HK-2 (cell line): Measurements from ENCODE around the gene DPF3.

Experiments used
- DNase-seq: peaks from one replicate; pipeline ENCODE4 v3.0.0-alpha.2; 2018; ENCODE audit not compliant: unreplicated experiment

The DPF3 gene

DNA sequence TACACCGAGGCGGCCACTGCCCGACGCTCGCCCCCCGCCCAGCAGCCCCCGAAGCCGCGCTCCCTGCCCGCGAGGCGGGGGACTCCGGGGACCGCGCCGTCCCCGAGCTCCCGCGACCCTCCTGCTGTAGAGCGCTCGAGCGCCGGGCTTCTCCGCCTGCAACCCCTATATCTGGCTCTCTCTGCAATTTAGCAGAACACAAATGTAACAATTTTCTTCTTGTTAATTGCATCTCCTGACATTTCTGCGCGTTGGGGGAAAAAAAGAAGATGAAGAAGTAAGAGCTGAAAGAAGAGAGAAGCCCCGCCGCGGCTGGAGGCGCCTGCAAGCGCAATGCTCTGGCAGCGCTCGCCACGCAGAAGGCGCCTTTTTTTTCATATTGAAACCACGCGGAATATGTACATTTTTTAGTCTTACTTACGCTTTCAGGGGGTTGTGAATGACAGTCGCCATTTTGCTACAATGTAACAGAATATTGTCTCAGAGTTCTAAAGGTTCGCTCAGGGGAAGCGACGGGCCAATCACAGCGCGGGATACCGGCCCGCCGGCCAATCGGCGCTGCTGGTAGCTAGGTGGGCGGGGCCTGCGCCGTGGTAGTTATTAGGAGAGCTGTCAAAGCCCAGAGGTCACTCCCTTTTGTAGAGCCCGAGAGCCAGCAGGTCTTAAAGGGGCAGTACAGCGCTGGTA is at the start of gene DPF3:
Gene DPF3 (minus strand): TSS at position 466 of the 687 bp plus-strand sequence. CDS start 13 bp downstream, at position 453.
- peak; percentile 91 for DNase-seq

DNA sequence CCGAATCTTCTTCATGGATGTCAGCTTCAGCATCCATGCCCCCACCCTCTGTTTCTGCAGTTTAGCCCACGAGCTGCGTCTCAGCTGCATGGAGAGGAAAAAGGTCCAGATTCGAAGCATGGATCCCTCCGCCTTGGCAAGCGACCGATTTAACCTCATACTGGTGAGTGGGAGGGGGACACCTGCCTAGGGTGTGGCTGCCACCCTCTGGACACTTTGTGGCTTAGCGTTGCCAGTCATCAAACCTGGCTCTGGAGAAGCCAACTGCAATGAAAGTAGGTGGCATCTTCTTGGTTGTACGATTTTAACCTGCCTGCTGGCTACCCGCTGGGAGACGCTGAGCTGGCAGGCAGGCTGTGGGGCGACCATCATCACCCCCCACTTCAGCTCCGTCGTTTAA is 49.0 kb upstream of the DPF3 start:
- DNase-seq = no peak

DNA sequence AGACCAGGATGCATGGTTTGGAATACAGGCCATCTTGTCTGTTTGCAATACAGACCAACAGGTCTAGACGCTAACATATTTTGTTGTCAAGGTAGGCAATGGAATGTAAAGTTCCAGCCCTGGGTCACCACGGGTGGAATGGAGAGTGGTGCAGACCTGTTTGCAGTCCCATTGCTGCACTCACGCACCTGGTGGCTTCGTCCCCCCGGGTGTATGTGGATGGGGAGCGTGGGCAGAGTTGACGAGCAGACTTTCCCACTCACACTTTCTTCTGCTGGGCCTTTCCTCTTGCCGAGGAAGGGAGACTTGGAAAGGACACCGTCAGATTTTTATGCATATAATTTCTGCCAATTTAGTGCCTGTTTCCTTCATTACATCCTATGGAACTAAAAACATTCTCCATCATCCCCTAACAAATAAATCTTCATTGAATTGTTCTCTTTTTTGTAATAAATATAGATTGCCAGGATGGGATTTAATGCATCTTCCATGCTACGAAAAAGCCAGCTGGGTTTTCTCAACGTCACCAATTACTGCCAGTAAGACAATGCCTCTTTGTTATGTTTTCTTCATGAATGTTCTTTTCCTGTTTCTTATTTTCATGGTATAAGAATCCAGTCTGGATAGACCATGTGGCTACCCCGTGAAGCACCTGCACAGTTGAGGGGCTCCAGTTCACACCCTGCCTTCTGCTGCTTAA is 47.5 kb upstream of the DPF3 start:
- DNase-seq = no peak

DNA sequence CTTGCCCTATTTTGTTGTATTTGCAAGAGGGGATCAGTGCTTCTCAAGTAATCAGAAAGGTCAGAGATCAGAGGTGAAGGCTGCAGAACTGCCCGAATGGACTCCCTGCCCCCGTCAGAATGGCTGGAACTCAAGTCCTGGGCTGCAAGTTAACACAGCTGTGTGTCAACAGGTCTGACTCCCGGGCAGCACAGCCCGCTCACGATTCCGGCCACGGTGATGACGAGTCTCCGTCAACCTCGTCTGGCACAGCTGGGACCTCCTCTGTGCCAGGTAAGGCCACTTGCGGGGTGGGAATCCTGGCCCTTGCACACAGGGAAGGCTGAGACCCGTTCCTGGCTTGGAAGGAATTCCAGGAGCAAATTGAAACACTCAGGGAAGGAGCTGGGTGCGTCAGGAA is 45.7 kb upstream of the DPF3 start:
- no peak for DNase-seq

DNA sequence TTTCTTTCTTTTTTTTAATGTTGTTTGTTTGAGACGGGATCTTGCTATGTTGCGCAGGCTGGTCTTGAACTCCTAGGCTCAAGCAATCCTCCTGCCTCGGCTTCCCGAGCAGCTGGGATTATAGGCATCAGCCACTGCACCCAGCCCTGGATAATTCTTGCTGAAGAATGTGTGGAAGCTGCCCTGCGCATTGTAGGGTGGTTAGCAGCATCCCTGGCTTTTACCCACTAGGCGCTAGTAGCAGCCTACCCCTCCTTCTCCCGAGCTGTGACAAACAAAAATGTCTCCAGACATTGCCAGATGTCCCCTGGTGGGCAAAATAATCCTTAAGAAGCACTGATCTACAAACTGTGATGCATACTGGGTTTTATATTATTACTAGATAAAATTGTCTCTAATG is 39.0 kb upstream of the DPF3 start:
- no peak for DNase-seq

DNA sequence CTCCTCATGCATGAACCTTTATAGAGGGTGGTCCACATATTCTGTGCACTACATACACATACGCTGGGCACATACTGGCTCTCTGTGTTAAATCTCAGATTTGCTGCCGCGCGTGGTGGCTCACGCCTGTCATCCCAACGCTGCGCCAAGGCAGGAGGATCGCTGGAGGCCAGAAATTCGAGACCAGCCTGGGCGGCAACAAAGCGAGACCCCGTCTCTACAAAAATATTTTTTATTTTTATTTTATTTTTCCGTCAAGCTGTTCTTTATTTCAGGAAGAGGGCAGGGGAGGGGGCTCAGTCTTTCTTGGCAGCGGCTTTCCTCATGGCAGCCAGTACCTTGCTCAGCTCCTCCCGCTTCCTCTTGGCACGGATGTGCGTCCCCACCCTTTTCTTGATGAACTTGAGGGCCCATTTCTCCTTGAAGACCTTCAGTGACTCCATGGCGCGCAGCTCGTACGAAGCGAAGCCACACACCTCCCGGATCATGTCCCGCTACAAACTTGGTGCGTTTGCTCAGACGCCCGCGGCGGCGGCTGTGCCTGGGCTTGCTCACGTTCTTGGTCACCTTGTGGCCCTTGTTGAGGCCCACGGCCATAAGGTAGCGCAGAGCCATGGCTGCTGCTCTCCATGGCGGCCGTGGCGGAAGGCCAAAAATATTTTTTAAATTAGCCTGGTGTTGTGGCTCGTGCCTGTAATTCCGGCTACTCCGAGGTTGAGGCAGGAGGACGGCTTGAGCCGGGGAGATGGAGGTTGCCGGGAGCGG is 35.6 kb upstream of the DPF3 start:
- DNase-seq = no peak

DNA sequence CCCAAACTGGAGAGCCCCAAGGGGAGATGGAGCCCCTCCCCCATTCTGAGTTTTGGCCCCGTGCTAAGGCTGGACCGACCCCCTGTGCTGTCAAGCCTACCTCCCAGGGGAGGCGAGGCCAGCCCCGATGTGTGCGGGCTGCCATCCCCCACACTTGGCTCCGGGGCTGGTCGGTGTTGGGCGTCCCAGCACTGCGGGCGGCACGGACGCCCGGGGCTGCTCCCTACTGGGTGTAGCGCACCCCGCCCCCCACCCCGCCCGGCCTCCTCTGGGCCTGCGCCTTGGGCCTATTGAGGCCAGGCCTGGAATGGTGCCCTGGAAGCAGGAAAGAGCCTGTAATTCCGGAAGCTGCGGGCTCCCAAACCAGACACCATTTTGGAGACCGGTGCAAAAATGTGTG is 35.0 kb upstream of the DPF3 start:
- no peak for DNase-seq

DNA sequence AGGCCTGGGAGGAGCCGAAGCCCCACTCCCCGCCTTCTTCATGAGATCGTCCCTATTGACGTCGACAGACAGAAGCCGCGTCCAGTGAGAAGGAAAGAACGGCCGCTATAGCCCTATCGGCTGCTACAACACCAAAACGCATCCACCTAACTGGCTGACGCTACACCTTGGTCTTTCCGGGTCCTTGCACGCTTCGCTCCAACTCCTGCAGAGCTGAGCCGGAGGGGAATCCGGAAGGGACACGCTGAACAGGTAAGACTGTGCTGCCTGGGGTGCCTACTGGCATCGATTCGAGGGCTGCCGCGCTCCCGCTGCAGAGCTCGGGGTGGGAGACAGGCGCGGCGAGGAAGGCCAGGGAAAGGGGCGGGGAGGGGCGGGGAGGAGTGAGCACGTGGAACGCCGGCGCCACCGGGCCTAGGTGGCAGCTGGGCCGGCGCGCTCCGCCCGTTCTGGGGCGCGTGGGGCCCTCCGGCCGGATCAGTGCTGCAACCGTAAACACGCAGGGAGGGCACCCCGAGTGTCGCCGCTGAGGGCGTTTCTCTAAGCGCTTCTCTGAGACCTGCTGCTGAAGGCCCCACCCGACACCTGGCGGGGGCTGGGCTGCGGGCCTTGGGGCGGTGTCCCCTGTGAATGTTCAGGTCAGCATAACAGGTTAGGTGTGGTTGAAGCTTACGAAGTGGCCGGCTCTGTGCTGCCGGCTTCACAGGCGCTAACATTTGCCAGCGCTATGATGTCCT is 32.6 kb upstream of the DPF3 start, which contains the start of gene DCAF4:
Gene DCAF4 (plus strand): TSS at position 173 of the 737 bp plus-strand sequence. CDS start 11,515 bp downstream, outside the sequence.
- peak; percentile 95 for DNase-seq

DNA sequence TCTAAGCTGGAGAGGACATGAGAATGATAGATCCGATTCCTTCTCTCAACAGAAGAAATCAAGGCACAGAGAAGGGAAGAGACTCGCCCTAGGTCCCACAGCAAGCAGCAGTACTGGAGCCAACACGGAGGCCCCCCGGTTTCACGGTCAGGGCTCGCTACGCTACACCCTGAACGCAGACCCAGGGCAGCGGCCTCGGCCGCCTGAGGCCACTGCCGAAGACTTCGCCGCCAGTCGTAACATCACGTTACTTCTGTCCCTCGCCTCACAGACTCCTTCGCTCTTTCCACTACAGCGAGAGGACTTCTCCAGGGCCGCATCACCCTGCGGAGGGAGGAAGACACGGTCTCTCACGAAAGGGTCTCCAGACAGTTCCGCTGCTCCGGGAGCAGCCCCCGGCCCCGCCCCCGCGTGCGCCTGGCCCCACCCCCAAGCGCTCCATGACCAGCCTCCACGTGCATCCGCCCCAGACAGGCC is 32.0 kb upstream of the DPF3 start:
- no peak for DNase-seq

DNA sequence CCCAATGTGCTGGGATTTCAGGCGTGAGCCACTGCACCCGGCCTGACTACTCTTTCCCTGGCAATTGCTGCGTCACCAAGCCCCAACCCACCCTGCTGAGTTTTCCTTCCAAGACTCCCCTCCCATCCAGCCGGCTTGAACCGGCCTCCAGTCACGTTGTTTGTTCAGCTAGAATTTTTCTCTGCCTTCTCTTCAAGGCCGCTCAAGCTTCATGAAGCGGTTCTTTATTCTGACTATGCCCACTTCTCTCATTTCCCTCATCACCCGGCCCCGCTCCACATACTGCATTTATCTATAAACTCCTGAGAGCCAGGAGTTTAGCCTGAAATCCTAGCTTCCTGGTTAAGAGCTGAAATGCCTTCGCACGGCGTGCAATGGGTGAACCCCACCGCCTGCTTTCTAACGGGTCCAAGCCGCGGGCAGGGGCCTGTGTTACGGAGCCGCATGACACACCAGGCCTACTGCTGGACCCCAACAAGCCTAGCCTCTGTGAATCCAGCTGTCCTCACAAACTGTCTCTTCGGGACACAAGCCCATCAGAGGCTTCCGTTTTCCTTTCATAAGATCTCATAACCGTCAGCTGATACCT is 31.4 kb upstream of the DPF3 start:
- no peak for DNase-seq

DNA sequence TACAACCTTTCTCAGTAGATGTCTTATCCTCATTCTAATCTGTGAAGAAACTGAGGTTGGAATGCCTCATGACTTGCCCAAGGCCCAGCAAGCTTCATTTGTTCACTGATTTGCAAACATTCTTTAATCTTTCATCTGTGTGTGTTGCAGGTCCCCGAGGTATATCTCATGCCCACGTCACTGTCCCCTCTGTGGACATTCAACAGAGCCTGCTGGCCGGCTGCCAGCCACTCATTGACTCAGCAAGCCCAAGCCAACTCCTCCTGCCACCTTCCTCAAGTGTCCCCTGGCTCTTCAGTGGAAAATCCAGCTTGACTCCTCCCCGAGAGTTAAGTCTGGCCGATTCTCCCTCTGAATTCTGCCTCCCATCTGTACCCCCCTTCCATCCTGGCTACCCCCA is 30.4 kb upstream of the DPF3 start:
- DNase-seq = peak; percentile 22

DNA sequence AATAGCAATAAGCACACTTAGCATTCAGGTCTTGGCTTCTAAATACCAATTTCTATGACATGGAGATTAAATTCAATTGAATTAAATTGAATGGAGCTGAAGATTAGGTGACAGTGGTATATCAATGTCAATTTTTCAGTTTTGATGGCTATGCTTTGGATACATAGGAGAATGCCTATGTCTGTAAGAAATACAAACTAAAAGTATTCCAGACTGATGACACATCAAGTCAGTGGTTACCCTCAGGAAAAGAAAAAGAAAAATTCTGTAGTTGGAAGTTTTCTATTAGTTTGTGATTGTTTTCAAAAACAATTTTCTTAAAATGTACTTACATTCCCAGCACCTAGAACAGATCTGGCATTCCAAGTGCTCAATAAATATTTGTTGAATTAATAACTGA is 27.5 kb upstream of the DPF3 start:
- DNase-seq = no peak

DNA sequence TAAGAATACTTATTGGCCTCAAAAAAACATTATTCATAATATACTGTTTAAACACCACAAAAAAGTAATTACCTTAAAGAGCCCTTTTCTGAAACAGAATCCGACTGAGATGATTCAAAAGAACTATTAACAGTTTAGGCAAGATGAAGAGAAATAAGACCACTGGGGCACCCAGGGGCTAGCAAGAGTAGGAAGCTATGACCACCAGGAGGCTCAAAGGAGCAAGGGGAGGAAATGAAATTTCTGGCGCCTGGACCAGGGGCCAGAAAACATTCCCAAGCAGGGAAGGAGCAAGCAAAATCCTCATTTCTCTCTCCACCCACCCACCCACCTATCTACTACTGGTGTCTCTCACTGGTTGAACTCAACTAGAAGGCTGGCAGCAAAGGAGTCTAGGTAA is 26.1 kb upstream of the DPF3 start:
- no peak for DNase-seq

DNA sequence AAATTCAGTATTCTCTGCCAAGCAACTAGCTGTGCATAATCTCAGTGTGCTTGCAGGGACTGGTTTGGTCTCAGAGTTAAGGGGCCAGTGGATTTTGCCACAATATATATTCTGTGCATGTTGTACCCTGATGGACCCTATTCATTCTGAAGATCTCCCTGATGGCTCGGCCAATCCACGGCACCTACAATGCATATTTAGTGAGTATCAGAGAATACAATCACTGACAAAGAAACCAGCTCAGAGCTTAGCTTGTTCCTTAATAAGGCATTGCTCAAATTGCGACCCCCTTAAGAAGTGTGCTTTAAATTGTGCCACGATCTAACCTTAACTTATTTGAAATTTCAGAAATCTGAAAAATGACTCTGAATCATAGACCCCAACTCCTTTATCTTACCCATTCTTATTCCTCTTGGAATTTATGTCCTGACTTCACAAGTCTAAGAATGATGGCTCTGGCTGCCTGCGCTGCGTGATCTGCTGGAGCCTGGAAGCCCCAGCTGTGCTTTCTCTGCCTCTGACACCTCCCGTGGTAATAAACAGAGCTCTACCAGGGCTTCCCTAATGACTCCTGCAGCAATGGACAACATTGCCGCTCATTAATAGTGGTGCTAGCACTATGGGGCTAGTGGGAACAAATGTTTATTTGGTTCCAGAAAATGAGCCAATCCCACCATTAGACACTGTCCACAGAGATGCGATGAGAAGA is 23.3 kb upstream of the DPF3 start:
- DNase-seq = no peak

DNA sequence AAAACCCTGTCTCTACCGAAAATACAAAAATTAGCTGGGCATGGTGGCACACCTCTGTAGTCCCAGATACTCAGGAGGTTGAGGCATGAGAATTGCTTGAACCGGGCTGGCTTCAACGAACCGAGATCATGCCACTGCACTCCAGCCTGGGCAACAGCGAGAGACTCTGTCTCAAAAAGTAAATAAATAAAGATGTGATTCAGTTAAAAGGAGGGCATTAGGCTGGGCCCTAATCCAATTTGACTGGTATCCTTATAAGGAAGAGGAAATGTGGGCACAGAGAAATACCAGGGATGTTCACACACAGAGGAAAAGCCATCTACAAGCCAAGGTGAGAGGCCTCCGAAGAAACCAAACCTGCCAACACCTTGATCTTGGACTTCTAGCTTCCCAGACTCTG is 22.3 kb upstream of the DPF3 start:
- DNase-seq = no peak

DNA sequence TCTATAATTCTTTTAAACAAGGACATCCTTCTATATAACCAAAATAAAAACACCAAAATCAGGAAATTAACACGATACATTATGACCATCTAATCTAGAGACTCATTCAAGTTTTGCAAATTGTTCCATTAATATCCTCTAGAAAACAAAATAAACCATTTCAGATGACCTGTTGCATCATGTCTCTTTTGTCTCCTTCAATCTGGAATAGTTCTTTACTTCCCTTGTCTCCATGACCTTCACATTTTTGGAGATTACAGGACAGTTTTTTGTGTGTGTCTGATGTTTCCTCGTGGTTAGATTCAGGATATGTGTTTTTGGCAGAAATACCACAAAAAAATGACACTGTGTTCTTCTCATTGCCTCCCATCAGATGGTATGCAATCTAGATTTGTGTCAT is 19.9 kb upstream of the DPF3 start:
- no peak for DNase-seq

DNA sequence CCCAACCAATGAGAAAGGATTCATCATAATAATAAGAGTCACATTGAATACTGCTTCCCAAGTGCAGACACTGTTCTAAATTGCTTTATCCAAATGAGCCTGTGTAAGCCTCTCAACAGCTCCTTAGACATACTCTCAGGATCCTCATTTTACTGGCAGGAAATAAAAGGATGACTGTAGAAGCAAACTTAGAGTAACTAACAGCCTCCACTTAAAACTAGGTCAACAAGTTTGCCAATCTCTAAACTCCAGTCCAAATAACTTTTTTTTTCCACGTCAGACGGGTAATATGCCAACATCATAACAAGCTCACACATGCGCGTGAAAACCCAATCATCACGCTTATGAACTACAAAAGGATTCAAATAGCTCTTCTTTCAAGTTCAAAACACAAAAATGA is 15.3 kb upstream of the DPF3 start:
- DNase-seq = no peak

DNA sequence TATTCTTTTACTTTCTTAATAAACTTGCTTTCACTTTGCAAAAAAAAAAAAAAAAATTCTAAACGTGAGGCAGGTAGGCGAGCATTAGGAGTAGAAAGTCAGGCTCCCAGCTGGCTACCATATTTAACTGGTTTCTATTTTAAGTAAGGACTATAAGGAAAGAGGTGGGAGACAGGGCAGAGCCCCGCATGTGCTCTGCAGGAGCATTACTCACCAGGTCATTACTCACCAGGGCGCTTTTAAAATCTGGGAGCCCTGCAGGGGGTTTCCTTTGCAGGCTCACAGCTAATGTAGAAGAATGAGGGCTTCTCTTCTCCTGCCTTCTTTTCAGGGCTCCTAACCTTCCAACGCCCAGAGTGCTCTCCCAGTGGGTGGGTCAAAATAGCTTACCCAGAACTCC is 14.0 kb upstream of the DPF3 start:
- peak; percentile 41 for DNase-seq

DNA sequence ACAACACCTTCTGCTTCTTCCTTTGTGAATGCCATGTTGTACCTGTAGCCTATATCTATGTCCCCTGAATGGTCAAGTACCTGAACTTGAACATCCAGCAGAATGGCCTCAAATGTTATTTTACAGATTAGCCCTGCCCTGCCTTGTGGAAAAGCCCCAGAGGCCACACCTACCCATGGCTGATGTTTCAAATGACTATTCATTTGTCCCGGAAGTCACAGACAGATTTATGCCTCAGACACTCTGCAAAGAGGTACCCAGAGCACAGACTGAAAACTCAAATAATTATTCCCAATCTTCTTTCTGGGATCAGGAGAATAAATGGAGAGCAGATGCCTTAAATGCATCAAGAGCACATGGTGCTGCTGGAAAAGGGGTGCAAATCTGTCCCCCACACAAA is 13.0 kb upstream of the DPF3 start:
- no peak for DNase-seq

DNA sequence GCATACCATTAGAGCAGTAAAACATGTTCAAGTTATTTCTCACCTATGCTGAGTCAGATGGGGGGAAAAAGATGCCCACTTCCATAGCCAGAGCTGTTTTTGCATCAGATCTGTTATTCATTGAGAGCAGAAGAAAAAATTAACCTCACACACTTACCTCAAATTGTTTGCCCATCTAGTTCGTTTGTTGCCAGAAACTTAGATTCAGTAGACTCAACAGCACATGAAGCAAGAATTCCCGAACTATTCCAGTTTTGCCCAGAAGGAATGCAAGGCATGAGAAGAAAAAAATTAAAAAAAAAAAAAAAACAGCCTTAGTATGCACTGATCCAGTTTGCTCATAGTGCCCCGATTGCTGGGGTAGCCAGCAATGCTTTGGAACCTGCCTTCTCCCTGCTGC is 12.4 kb upstream of the DPF3 start:
- peak; percentile 30 for DNase-seq
